PC-3 (cell line): ENCODE data around the gene GUCY2F. TPM values are rescaled to one million over a fixed set of nuclear protein-coding genes. Genes with fewer than 3 reads are reported as not detected.

Experiments
- ATAC-seq: fragments of 200-7000 bp; cut with Tn5 transposase; 2 replicates; pipeline ENCODE4 v1.9.1; 2020; ENCODE audit warnings: mild to moderate bottlenecking, moderate library complexity
- BruUV-seq: library from RNA; stranded (reverse); fragments of 400-500 nt; replicated peaks from 2 replicates; lab custom pipeline; 2021; lab: Mats Ljungman, UMichigan
- CTCF ChIA-PET: fragments of 300-600 bp; sonication (Branson Sonifier 250); formaldehyde crosslinking; loops from one replicate; lab custom pipeline; 2022; ENCODE audit warnings: antibody characterized with exemption; lab: Charles Lee
- POLR2A ChIA-PET: fragments of 300-600 bp; sonication (Branson Sonifier 250); formaldehyde crosslinking; loops from one replicate; lab custom pipeline; 2022; ENCODE audit warnings: antibody characterized with exemption; ENCODE audit not compliant: unreplicated experiment; lab: Charles Lee
- DNase-seq: peaks from one replicate; pipeline ENCODE4 v3.0.0-alpha.2; 2015
- H2AFZ ChIP-seq: fragments of 300-600 bp; sonication (generic); 2 replicates; pipeline ENCODE4 v1.6.0; 2016; ENCODE audit warnings: antibody characterized with exemption, low read length
- H3F3A ChIP-seq: fragments of 300-600 bp; sonication (generic); one replicate; pipeline ENCODE4 v1.6.0; 2017; ENCODE audit warnings: antibody characterized with exemption, low read length, control low read depth, mild to moderate bottlenecking; ENCODE audit not compliant: unreplicated experiment
- H3K27ac ChIP-seq: fragments of 300-600 bp; sonication (generic); 2 replicates; pipeline ENCODE4 v1.5.1; 2016; ENCODE audit warnings: mild to moderate bottlenecking, low read length
- H3K27me3 ChIP-seq: fragments of 300-600 bp; sonication (generic); 2 replicates; pipeline ENCODE4 v1.6.1; 2016; ENCODE audit warnings: low read length, mixed read lengths
- H3K36me3 ChIP-seq: fragments of 300-600 bp; sonication (generic); 2 replicates; pipeline ENCODE4 v1.6.1; 2016; ENCODE audit warnings: low read depth, mixed run types, low read length, mixed read lengths
- H3K4me1 ChIP-seq: fragments of 300-600 bp; sonication (generic); 2 replicates; pipeline ENCODE4 v1.5.1; 2016; ENCODE audit warnings: low read length; ENCODE audit not compliant: insufficient read depth
- H3K4me2 ChIP-seq: fragments of 300-600 bp; sonication (generic); 2 replicates; pipeline ENCODE4 v1.6.0; 2016; ENCODE audit warnings: low read length
- H3K4me3 ChIP-seq: fragments of 300-600 bp; sonication (generic); 2 replicates; pipeline ENCODE4 v1.5.1; 2016; ENCODE audit warnings: mild to moderate bottlenecking, low read length, mixed read lengths
- H3K79me2 ChIP-seq: fragments of 300-600 bp; sonication (generic); 2 replicates; pipeline ENCODE4 v1.6.1; 2017; ENCODE audit warnings: low read length, mixed read lengths
- H3K9ac ChIP-seq: fragments of 300-600 bp; sonication (generic); 2 replicates; pipeline ENCODE4 v1.6.0; 2016; ENCODE audit warnings: mild to moderate bottlenecking, low read length
- H3K9me2 ChIP-seq: fragments of 300-600 bp; sonication (generic); replicated peaks from 2 replicates; pipeline ENCODE4 v1.6.1; 2016; ENCODE audit warnings: mixed run types, low read length, mixed read lengths
- H3K9me3 ChIP-seq: fragments of 300-600 bp; sonication (generic); 2 replicates; pipeline ENCODE4 v1.6.1; 2016; ENCODE audit warnings: low read length, mixed read lengths
- H4K20me1 ChIP-seq: fragments of 300-600 bp; sonication (generic); 2 replicates; pipeline ENCODE4 v1.6.1; 2016; ENCODE audit warnings: low read length, mixed read lengths
- CTCF ChIP-seq: fragments of 300-600 bp; sonication (generic); conservative IDR thresholded peaks from 2 replicates; pipeline ENCODE4 v1.5.1; 2017; ENCODE audit warnings: antibody characterized with exemption, low read depth, mild to moderate bottlenecking, low read length
- EZH2 ChIP-seq: fragments of 300-600 bp; sonication (generic); IDR thresholded peaks from one replicate; pipeline ENCODE4 v1.6.1; 2017; ENCODE audit warnings: antibody characterized with exemption, mild to moderate bottlenecking, low read length; ENCODE audit not compliant: unreplicated experiment
- EZH2phosphoT487 ChIP-seq: fragments of 300-600 bp; sonication (generic); IDR thresholded peaks from 2 replicates; pipeline ENCODE4 v1.6.1; 2018; ENCODE audit warnings: mild to moderate bottlenecking, antibody characterized with exemption, low read length, borderline replicate concordance
- intact Hi-C: fragments of 100-400 bp; cut with micrococcal nuclease; formaldehyde crosslinking; loops from 2 replicates; pipeline ENCODE4 v1.9.0; 2023
- total RNA-seq: library from RNA; depleted of rRNA; stranded (reverse); fragments of >200 nt; gene quantifications from 2 replicates; pipeline ENCODE4 v1.2.3, GENCODE V29; 2014

GUCY2F gene
- total RNA-seq, 1 experiment from 2014 or later = not detected

GRCh38 chrX:109485470-109486340 is 3.8 kb upstream of the GUCY2F start:
- no peaks in the 10 kb centered on the region for H4K20me1 ChIP-seq
- ChIA-PET CTCF (interaction anchor here (0.6 to 0.7 kb wide), 5 partner anchors 146 to 1142 kb away, joined by 3 to 5 read pairs (median 3); no protein-coding TSS in a partner anchor), POLR2A (no interaction called here)
- intact Hi-C loops = loop anchor here (1.0 to 5.0 kb wide), 3 partner anchors 52 to 405 kb away; partner anchors contain the start of gene NXT2
- H3K36me3 ChIP-seq = no peaks in the 10 kb centered on the region
- DNase-seq (peak; percentile 71), ATAC-seq (no peak)
- H3K79me2 ChIP-seq = no peaks in the 10 kb centered on the region
- H3K9ac ChIP-seq = no peak overlapping the region
- no peak overlapping the region for H3K4me2 ChIP-seq
- no peaks in the 10 kb centered on the region for H3F3A ChIP-seq
- H2AFZ ChIP-seq = no peak overlapping the region
- H3K9me2 ChIP-seq = no peaks in the 10 kb centered on the region
- no peak overlapping the region for H3K27ac ChIP-seq
- BruUV-seq = no TSS peak
- TF ChIP-seq EZH2 (no peak), CTCF (peak; percentile 96), EZH2phosphoT487 (no peak)
- peaks cover 17% of the 10 kb centered on the region for H3K27me3 ChIP-seq
- no peaks in the 10 kb centered on the region for H3K9me3 ChIP-seq
- H3K4me3 ChIP-seq = no peak overlapping the region
- no peaks in the 10 kb centered on the region for H3K4me1 ChIP-seq

DNA sequence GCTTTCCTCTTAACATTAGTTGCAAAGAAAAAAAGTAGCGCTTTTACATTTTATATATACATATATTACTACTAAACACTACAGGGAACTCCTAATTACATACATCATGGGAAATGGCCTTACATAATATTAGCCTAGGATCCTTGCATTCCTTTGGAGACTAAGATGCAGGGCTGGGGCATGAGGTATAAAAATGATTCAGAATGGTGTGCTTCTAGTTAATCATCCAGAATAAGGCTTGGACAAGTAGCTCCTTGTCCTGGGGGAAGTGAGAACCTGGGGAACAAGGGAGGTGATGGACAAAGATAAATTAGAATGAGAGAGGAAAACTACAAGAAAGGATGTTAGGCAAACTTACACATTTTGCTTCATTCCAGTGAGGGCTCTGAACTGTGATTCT is 3.0 kb upstream of the GUCY2F start:
- no peak for DNase-seq
- no TSS peak for BruUV-seq
- ATAC-seq = no peak
- no peak overlapping the region for H2AFZ ChIP-seq
- H4K20me1 ChIP-seq = no peaks in the 10 kb centered on the region
- no peaks in the 10 kb centered on the region for H3K9me3 ChIP-seq
- H3F3A ChIP-seq = no peaks in the 10 kb centered on the region
- H3K9me2 ChIP-seq = no peaks in the 10 kb centered on the region
- no peak overlapping the region for H3K27ac ChIP-seq
- ChIA-PET POLR2A (no interaction called here), CTCF (interaction anchor here (1.0 to 1.2 kb wide), 2 partner anchors 10 to 406 kb away, joined by 3 read pairs; no protein-coding TSS in a partner anchor)
- H3K27me3 ChIP-seq = peaks cover 17% of the 10 kb centered on the region
- TF ChIP-seq CTCF = no peak
- no peak for TF ChIP-seq EZH2phosphoT487
- no peak for TF ChIP-seq EZH2
- no peaks in the 10 kb centered on the region for H3K36me3 ChIP-seq
- no peaks in the 10 kb centered on the region for H3K79me2 ChIP-seq
- no peak overlapping the region for H3K4me2 ChIP-seq
- H3K4me3 ChIP-seq = no peak overlapping the region
- intact Hi-C loops = loop anchor here (1.0 to 5.0 kb wide), 2 partner anchors 52 to 148 kb away; partner anchors contain the start of gene NXT2
- H3K9ac ChIP-seq = no peak overlapping the region
- H3K4me1 ChIP-seq = no peaks in the 10 kb centered on the region
